Measurements from ENCODE around the gene ENGASE. TPM values are rescaled to one million over a fixed set of nuclear protein-coding genes. Genes with fewer than 3 reads are reported as not detected.

ENGASE gene
- total RNA-seq, 1 donor from 2014 or later: 31.5 TPM

DNA sequence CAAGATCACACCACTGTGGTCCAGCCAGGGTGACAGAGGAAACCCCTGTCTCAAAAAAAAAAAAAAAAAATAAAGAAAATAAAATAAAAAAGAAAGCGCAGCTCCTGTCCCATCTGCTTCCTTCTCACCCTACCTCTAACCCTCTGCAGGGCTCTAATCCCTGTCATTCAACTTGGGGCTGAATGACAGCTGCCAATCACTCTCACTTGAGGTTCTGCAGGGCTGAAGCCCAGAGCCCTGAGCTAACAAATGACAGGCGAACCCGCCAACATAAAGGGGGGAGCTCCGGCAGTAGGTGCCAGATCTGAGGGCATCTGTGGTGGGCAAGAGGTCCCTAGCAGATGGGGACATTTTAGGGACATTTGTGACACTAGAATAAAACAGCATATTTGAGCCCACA lies 44.3 kb downstream of the ENGASE start:
- H3K4me3 ChIP-seq: no peak overlapping the region
- TF ChIP-seq CTCF (IDR thresholded peaks at IDR 0.05; ENCODE audit: borderline replicate concordance): no peak
- peaks cover 94% of the 10 kb centered on the region for H3K27me3 ChIP-seq (ENCODE audit: low read depth)
- no peaks in the 10 kb centered on the region for H3K36me3 ChIP-seq
- DNase-seq: no peak
- H3K9me3 ChIP-seq (replicated peaks): no peaks in the 10 kb centered on the region
- intact Hi-C loops (cut with micrococcal nuclease): no loop called here
- no peak overlapping the region for H3K27ac ChIP-seq (replicated peaks)
- H3K4me1 ChIP-seq: peaks cover 12% of the 10 kb centered on the region

DNA sequence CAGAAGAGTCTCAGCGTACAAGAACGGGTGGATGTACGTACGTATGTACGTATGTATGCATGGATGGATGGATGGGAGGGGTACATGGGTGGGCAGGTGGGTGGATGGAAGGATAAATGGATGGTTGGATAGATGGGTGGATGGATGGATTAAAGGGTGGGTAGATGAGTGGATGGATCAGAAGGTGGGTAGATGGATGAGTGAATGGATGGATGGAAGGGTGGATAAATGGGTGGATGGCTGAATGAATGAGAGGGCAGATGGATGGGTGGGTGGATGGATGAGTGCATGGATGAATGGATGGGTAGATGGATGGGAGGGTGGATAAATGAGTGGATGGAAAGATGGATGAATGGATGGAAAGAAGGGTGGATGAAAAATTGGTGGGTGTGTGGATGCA lies 45.6 kb downstream of the ENGASE start:
- no peak for TF ChIP-seq CTCF (IDR thresholded peaks at IDR 0.05; ENCODE audit: borderline replicate concordance)
- Histone ChIP-seq H3K4me3 (no peak overlapping the region), H3K9me3 (replicated peaks) (no peaks in the 10 kb centered on the region), H3K27me3 (ENCODE audit: low read depth) (peaks cover 95% of the 10 kb centered on the region), H3K27ac (replicated peaks) (no peak overlapping the region), H3K4me1 (no peaks in the 10 kb centered on the region), H3K36me3 (no peaks in the 10 kb centered on the region)
- DNase-seq: no peak
- intact Hi-C loops (cut with micrococcal nuclease): no loop called here

DNA sequence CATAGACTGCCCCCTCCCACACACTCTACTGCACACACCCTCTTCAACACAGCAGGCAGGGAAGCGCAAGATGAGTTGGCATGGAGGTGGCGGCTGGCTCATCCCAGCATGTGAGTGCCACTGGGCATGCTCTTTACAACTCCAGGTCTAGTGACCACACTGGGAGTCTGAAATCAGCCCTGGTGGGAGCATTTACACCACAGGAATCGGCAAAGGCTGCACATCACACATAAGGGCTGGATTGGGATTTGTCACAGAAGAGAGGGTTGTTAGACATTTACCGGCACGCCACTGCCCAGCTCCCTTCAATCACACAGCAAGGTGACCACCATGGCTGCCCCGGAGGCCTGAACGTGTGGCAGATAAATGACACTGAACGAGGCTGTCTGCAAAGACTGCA lies 49.4 kb downstream of the ENGASE start:
- no peak for DNase-seq
- intact Hi-C loops (cut with micrococcal nuclease): no loop called here
- Histone ChIP-seq H3K4me3 (no peak overlapping the region), H3K36me3 (no peaks in the 10 kb centered on the region), H3K9me3 (replicated peaks) (no peaks in the 10 kb centered on the region), H3K4me1 (no peaks in the 10 kb centered on the region), H3K27ac (replicated peaks) (no peak overlapping the region), H3K27me3 (ENCODE audit: low read depth) (peaks cover 96% of the 10 kb centered on the region)
- no peak for TF ChIP-seq CTCF (IDR thresholded peaks at IDR 0.05; ENCODE audit: borderline replicate concordance)

- intact Hi-C loops (cut with micrococcal nuclease): no loop called here
- Histone ChIP-seq H3K4me3 (no peak overlapping the region), H3K27ac (replicated peaks) (no peak overlapping the region), H3K36me3 (no peaks in the 10 kb centered on the region), H3K4me1 (no peaks in the 10 kb centered on the region), H3K9me3 (replicated peaks) (no peaks in the 10 kb centered on the region), H3K27me3 (ENCODE audit: low read depth) (peaks cover 96% of the 10 kb centered on the region)
- no peak for TF ChIP-seq CTCF (IDR thresholded peaks at IDR 0.05; ENCODE audit: borderline replicate concordance)
- DNase-seq: no peak
Measured at GRCh38 chr17:79124513-79125209, 50.0 kb downstream of the ENGASE start.

DNA sequence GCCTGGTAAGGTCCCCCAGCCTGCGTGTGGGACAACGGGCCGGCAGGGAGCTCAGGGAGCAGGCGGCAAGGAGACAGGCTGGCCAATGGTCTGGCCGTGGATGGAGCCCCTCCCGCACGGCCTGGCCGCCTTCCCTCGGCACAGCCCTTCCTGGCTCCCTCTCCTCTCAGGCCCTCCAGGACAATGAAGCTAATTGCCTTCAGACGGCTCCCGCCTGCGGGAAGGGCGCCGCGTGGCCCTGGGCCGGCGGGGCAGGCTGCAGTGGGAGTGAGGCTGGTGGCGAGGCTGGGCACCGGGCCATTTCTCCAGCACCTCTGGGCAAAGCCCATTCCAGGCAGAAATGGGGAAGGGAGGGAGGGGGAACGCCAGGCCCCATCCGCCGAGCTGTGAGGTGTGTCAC lies 50.9 kb downstream of the ENGASE start:
- Histone ChIP-seq H3K4me1 (no peaks in the 10 kb centered on the region), H3K27me3 (ENCODE audit: low read depth) (peaks cover 96% of the 10 kb centered on the region), H3K9me3 (replicated peaks) (no peaks in the 10 kb centered on the region), H3K4me3 (no peak overlapping the region), H3K27ac (replicated peaks) (no peak overlapping the region), H3K36me3 (no peaks in the 10 kb centered on the region)
- DNase-seq: no peak
- intact Hi-C loops (cut with micrococcal nuclease): no loop called here
- TF ChIP-seq CTCF (IDR thresholded peaks at IDR 0.05; ENCODE audit: borderline replicate concordance): no peak

All from left ventricle myocardium inferior (tissue), 1 donor.